Left renal pelvis (tissue), 4 donors: Measurements from ENCODE around the gene NUTM2E. TPM values are rescaled to one million over a fixed set of nuclear protein-coding genes. Genes with fewer than 3 reads are reported as not detected.
"Not testable (repeated sequence)": the region's sequence is repeated elsewhere in the genome, so short reads cannot be mapped to it uniquely, and the experiment has no call there.

Source experiments
- DNase-seq, 4 donors: peaks; one replicate each; pipeline ENCODE4 v3.0.0-alpha.2; 2013; ENCODE audit warnings: low read depth in 4 of 4, low spot score in 3 of 4
- polyA plus RNA-seq, 4 donors: library from polyadenylated mRNA; unstranded; fragments of 120-200 nt; gene quantifications; one replicate each; pipeline ENCODE4 v1.2.1, GENCODE V29; 2013; ENCODE audit not compliant: insufficient read length in 4 of 4

NUTM2E gene
- polyA plus RNA-seq, 4 donors, result 0.23 to 0.59 (median 0.41) TPM; not detected in 1

DNA sequence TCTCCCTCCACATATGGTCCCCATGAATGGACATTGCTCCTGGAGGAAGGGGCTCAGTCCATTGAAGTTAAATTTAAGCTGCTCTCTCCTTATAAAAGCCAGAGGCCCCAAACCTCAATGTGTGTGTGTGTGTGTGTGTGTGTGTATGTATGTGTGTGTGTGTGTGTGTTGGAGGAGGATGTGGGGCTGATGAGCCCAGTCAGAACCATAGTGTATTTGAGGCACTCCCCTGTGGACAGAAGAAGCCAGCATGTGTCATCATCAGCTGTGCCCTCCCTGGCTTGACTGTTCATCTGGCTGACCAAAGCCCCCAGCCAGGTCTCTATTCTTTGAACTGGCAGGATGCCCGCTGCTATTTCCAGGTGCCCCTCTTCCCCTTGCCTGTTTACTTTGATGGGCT, 35.7 kb downstream of the NUTM2E start:
- not testable (repeated sequence) for DNase-seq

GRCh38 chr10:79862803-79863202, 36.3 kb downstream of the NUTM2E start:
- not testable (repeated sequence) for DNase-seq

DNA sequence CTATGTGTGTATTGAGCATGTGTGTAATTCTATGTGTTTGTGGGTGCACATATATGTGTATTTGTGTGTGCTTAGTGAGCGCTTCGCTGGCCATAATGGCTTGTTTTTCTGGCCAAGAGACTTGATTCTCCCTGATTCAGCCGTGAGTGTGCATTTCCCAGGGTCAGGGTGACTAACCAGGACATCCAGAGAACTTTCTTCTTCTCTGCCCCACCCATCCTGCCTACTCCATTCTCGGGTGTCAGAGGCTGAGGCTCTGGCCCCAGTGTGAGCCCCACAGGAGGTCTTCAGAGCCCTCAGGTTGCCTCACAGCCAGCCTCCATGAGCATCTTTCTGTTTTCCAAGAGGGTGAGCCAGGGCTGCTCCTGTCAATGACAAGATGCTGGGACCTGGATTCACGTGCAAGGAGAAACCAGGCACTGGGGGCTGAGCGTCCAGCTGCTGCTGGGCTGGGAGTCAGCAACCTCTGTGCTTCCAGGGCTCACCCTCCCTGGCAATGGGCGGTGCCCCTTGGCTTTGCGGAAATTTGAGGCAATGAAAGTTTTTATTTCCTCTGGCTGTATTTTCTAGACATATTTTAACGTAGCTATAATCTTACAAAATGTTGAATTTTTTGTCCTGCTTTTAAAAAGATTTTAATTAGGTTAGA, 40.5 kb downstream of the NUTM2E start:
- not testable (repeated sequence) for DNase-seq

- not testable (repeated sequence) for DNase-seq
Observed at GRCh38 chr10:79868023-79868422, 41.5 kb downstream of the NUTM2E start.

DNA sequence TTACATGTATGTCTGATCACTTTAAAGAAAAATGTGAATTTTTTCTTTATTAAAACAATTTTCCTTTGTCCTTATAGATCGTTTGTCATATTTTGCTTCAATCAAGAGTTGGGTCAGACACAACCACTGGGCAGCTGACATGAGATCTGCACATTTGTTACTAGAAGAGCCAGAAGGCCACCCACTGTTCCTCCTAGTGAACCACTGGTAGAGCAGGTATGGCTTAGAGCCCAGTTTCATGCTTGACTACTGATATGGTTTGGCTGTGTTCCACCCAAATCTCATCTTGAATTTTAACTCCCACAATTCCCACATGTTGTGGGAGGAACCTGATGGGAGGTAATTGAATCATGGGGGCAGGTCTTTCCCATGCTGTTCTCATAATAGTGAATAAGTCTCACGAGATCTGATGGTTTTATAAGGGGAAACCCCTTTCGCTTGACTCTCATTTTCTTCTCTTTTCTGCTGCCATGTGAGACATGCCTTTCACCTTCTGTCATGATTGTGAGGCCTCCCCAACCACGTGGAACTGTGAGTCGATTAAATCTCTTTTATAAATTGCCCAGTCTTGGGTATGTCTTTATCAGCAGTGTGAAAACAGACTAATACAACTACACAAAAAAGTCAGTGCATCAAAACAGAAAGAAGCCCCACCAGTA, 43.0 kb downstream of the NUTM2E start:
- not testable (repeated sequence) for DNase-seq

GRCh38 chr10:79871729-79872128, 45.2 kb downstream of the NUTM2E start:
- not testable (repeated sequence) for DNase-seq

Other genes with a start within 250 kb of the NUTM2E start
- gene SFTPA1, start 215.8 kb upstream of the NUTM2E start, polyA plus RNA-seq, result under 1 TPM in 2 of 4 donors, not detected in 2; 0.34 to 0.40 TPM
- 1 to 10 TPM; 1.1 to 3.5 (median 1.9) TPM for gene NUTM2B, start 123.5 kb upstream of the NUTM2E start, polyA plus RNA-seq
- gene SFTPD, start 122.4 kb downstream of the NUTM2E start, polyA plus RNA-seq, result 1 to 10 TPM in 2 of 4 donors, under 1 TPM in 2; 0.46 to 1.5 (median 0.93) TPM